Measurements from ENCODE around the gene ADAM15.

DNA sequence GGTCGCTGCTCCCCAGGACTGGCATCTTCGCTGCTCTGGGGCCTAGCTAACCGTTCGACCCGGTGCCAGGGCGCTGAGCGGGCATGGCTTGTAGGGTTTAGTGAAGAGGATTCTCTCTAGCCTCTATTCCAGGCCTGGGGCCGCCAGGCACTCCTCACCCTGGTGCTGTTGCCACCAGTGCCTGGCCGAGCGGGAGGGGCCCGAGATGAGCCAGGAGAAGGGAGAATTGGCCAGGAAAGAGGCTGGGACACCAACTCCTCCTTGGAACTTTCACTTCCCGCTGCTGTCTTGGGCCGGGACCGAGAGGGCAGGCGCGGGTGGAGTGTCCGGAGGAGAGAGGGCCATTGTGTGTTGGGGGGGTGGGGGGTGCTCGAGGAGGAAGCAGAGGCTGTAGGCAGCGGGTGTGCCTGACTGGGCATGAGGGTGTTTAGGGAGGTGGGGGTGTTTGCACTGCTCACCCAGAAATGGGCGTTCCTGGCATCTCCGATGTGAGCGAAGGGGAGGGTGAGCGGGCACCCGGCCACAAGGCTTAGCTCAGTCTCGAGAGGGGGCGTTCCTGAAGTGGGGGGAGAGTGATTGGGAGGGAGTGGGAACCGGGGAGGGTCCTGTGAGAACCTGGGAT lies 772 bp downstream of the ADAM15 start:
- no peak for TF ChIP-seq CTCF (IDR thresholded peaks at IDR 0.05)
- no peak for TF ChIP-seq POLR2A (IDR thresholded peaks at IDR 0.05)
